Activated T-helper 1 cell treated with anti-CD3 and anti-CD28 coated beads, Interleukin-2, amount 50 U/mL, for 16 hours (primary cell): Measurements from ENCODE around the gene SLC25A28.
"Not testable (repeated sequence)": the region's sequence is repeated elsewhere in the genome, so short reads cannot be mapped to it uniquely, and the experiment has no call there.

ENCODE experiments used
- DNase-seq, 2 donors: peaks; one replicate each; pipeline ENCODE4 v3.0.0-alpha.2; 2020; ENCODE audit warnings: low read depth in 1 of 2, low spot score in 1 of 2

The SLC25A28 gene

DNA sequence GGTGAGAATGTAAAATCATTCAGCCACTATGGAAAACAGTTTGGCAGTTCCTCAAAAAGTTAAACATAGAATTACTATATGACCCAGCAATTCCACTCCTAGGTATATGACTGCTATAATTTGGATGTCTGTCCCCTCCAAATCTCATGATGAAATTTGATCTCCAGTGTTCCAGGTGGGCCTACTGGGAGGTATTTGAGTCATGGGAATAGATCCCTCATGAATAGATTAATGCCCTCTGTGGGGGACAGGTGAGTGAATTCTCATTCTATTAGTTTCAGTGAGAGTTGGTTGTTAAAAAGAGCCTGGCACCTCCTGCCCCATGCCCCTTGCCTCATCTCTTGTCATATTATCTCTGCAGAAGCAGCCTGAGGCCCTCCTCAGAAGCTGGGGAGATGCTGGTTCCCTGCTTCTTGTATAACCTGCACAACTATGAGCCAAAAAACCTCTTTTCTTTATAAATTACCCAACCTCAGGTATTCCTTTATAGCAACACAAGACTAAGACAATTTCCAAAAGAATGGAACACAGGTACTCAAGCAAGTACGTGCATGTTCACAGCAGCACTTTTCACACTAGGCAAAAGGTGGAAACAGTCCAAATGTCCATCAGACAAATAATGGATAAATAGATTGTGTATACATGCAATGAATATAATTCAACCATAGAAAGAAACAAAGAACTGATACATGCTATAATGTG lies 8.8 kb upstream of the SLC25A28 start:
- DNase-seq: no peak

DNA sequence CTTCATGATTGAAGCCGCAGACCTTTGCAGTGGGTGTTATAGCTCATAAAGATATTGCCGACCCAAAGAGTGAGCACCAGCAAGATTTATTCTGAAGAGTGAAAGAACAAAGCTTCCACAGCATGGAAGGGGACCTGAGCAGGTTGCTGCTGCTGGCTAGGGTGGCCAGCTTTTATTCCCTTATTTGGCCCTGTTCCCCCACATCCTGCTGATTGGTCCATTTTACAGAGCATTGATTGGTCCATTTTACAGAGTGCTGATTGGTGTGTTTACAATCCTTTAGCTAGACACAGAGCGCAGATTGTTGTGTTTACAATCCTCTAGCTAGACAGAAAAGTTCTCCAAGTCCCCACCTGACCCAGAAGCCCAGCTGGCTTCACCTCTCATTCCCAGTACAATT lies 4.9 kb upstream of the SLC25A28 start:
- not testable (repeated sequence) for DNase-seq

DNA sequence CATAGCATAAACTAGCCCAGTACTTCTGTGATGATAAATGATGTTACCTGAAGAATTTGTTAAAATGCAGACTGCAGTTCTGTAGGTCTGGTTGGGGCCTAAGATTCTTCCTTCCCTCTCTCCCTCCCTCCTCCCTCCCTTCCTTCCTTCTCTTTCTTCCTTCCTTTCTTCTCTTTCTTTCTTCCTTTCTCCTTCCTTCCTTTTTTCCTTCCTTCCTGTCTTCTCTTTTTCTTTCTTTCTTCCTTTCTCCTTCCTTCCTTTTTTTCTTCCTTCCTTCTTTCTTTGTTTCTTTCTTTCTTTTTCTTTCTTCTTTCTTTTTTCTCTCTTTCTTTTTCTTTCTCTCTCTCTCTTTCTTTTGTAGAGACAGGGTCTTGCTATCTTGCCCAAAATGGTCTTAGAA lies 3.7 kb upstream of the SLC25A28 start:
- no peak for DNase-seq

DNA sequence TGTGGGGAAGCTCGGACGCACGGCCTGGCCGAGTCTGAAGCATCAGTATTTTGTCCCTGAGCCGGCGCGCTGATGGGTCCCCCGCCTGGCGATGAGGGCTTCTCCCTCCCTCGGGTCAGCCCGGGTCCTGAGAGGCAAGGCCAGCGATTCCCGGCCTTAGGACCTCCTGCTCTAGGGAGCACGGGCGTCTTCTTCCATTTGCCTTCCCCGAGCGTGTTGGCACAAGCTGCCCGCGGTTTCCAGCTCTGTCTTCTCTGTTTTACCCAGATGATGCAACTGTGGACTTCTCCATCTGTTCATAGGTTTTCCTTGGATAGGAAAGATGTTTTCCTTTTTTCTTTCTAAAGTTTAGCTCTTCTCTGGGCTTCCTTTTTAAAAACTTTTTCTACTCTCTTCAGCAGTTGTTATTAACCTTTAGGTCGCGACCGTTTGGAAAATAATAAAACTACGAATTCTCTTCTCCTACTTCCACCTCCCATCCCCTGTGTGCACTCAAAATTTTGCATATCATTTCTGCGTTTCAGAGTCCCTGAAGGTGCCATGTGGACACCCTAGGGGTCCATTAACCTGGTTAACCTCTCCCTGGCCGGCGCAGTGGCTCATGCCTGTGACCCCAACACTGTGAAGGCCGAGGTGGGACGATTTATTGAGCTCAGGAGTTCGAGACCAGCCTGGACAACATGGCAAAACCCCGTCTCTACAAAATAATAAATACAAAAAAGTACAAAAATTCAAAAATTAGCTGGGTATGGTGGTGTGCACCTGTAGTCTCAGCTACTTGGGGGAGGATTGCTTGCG lies 1.4 kb upstream of the SLC25A28 start:
- no peak for DNase-seq

DNA sequence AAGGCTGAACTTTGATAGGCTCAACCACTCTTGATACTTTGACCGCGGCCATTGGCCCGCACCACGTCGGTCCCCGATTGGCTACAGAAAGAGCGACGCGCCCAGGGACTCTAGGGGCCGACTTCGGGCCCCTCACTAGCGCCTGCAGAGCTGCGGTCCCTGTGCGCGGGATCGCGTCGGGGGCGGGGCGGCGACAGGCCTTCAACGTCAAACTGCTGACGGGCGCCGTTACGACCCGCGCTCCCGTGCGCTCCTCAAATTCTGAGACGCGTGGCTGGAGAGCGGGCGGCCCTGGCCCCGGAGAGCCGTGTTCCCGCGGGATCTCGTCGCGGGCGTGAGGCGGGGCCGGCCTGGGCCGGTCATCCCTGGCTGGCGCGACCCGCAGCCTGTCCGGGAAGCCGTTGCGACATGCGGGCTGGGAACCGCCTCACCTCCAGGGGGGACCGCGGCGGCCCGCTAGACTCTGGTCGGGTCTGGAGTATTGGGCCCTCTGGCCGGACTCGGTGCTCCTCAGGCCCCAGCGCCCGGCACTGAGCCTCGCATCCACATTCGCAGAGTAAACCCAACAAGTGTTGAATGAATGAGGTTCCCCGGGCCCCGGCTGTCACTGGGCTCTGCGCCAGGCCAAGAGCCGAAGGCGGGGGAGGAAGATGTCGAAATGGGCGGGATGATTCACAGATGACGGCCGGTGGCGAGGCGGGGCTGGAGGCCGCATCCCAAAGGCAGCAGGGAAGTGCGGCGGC lies 643 bp upstream of the SLC25A28 start:
- DNase-seq: peak; percentile 72 to 86

DNA sequence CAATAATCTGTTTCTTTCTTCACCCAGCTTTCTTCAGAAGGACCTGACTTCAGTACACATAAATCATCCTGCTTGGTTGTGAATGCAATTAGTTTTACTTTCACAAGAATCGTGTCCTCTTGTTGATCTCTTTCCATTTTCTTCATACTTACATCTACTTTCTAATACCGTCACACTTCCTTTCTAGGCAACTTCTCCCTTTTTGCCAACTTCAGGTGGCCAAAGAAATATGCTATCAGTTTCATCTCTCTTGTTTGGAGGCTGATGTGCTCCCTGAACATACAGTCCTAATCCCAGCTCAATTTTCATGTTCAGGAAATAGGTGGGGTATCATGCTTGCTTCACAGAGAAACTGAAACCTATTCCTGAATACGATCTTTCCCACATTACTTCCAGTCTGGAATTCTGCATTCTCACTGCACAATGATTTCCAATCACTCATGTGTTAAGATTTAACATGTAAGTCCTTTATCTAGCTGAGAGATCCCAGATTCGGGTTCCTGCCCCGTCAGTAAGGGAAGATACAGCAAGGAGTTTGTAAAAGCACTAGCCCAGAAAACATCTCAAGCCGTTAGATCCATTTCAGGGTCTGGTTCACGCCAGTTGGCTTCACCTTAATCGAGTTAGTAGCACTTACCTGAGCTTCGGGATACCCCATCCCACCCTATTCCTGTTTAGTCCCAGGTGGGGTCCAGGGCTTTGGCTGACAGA lies 994 bp downstream of the SLC25A28 start:
- DNase-seq: no peak

DNA sequence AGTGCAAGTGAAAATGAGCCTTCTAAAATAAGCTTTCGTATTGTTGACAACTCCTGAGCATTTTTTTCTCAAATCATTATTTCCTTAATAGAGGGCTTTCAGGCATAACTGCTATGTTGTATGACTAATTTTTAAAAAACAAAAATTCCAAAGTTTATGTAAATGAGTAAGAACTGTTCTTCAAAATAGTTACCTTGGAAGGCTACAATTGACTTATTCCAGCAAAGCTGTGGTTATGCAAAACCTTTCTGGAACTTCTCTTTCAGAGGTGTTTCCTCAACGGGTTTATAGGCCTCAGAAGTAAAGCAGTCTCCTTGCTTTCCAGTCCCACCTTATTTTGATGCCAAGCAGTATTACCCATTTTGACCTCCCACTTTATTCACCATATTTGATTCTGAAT lies 2.5 kb downstream of the SLC25A28 start:
- no peak for DNase-seq

DNA sequence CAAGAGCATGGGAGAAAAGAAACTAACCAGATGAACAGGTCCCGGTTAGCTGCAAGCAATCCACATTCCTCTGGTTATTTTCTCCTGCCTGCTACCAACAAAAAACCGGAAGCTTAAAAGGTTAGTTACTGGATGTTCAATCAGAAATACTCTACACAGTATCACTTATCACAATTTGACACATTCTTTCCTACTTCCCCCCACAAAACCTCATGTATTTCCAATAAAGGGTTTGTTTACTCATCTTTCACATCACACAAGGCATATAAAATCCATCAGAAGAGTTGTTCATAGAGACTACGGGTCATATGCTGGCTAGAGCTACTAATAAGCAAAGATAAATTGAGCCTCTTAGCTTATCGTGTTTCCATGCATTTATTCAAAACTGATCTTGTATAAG lies 4.8 kb downstream of the SLC25A28 start:
- DNase-seq: no peak

DNA sequence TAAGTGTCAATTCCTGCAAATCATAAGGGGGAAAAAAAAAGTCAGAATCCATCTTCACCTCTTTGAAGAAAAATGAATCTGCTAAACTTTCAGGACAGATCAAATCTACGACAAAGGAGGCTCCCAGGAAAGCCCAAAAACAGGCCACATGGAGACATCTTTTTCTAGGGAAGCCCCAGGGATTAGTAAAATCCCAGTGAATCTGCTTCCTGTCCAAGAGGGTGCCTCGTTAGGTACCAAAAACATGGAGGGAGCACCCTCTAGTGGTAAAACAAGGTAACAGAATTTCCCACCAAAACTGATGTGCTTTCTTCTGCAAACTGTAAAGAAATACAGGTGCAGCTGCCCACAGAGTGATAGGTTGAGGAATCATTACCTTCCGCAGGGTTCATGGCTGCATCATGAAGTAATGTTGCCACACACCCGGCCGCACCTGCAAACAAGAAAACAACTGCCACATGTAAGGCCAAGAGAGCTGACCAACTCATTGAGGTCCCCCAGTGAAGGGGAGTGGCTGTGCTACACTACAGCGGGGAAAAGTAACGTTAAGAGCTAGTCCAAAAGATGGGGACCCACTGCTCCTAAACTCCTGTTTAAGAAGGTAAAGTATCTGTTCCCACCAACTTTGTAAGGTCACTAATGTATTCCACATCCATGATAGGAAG lies 7.9 kb downstream of the SLC25A28 start:
- no peak for DNase-seq

DNA sequence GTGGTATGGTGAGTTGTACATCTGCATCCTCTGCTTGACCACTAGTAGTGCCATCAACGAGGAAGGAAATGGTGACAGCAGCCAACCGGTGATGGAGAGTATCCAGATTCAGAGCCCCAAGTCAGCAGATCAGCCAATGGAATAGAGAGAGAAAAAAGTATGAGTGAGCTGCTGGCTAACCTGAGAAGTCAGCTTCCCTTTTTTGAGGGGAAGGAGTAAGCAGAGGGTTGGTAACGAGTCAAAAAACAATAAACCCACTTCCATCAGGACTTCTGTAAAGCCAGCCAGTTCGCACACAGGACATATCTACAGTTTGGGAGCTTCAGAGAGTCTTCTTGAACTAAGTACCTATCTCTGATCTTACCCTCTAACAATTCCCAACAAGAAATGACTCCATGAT lies 8.9 kb downstream of the SLC25A28 start:
- no peak for DNase-seq

DNA sequence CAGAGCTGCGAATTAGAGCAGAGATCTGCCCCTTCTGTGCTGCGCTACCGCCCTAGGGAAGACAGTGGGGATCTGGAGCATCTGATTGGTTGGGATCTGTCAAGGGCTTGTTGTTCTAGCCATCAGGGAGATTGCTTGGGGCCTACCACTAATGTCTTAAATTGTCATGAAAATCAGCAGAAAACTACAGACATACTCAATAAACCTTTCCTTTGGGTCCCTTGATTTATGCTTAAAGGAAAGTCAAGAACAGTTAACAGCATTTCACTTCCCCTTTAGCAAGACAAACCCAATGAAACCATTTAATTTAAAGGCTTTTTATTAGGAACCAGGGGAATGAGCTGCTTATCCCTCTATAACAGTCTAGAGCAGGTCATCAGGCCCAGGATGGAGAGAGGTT lies 10.0 kb downstream of the SLC25A28 start:
- no peak for DNase-seq

DNA sequence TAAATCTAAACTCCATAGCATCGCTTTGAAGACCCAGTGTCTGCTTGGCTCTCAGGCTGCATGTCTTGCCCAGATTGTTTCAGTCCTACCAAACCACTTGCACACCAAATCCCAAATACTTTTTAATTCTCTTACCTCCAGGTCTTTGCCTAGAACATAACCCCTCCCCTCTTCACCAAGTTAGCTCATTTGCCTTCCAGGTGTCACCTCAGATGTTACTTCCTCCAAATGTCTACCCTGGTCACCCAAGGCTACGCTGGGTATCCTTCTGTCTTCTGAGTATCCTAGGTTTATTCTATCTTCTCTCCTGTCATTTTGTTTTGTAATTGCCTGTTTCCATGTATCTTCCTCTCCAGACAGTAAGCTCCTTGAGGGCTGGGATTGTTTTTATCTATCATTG lies 11.1 kb downstream of the SLC25A28 start:
- no peak for DNase-seq

DNA sequence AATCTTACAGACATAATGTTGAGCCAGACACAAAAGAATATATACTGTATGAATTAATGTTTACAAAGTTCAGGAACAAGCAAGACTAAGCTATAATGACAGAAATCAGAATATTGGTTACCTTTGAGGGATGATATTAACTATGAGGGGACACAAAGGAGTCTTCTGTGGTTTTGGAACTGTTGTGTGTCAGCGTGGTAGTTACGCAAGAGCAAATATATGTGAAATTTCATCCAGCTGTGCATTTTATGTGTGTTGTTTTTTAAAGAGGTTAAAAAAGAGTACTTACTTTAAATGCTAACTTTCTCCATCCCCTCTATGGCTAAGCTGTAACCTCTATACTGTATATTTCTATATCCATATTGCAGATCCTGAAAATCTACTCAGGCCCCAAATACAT lies 14.9 kb downstream of the SLC25A28 start:
- DNase-seq: no peak

DNA sequence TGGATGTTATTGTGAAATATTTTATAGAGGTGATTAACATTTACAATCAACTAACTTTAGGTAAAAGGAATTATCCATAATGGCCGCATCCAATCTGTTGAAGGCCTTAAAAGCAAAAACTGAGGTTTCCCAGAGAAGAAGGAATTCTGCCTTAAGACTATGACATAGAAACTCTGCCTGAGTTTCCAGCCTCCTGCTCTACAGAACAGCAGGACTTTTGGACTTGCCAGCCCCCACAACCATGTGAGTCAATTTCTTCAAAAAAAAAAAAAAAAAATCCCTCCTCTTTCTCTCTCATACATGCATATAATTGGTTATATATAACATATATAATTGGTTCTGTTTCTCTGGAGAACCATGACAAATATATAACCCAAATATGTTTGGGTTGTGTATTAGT lies 15.4 kb downstream of the SLC25A28 start:
- DNase-seq: no peak

DNA sequence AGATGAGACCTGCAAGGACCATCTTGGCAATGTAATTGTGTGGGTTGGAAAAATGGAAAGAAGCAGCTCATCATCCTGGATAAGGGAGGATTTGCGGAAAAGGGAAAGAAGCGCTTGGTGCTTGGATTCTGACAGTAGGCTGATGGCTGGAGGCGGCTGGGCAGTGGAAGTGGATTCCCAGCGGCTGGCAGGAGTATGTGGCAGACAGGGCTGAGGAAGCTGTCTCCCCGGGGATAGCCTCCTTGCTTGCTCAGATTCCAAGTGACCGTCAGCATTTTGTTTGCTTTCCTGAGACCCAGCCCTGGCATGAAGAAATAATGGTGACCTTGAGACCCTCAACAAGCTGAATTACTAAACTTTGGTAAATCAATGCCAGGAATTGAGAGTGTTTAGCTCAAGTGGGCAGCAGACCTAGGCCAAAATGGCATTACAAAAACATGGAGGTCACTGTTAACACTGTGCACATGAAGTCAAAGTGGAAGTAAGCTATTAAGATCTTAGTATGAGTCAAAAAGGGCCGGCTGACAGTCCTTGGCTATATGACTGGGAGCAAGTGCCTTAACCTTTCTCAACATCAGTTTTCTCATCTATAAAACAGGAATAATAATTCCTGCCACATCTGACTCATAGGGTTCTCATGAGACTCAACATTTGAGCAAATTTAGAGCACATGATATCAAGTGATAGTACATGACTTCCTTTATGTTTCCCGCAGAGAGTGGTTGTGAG lies 21.3 kb downstream of the SLC25A28 start:
- no peak for DNase-seq

DNA sequence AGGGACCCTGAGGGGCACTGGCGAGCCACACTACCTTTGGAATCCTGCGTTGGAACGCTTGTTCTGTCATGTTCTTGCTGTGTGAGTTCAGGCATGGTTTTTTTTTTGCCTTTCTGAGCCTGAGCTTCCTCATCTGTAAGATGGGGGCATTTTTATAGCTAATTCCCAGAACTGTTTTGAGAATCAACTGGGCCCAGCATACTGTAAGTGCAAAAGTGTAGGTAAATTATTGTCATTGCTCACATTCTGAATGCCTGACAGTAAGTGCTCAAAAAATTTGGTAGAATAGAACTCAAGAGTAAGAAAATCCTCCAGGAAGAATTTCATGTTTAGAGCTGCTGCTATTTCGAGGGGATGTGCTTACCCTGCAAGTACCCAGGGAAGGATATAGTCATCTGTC lies 22.2 kb downstream of the SLC25A28 start:
- no peak for DNase-seq

DNA sequence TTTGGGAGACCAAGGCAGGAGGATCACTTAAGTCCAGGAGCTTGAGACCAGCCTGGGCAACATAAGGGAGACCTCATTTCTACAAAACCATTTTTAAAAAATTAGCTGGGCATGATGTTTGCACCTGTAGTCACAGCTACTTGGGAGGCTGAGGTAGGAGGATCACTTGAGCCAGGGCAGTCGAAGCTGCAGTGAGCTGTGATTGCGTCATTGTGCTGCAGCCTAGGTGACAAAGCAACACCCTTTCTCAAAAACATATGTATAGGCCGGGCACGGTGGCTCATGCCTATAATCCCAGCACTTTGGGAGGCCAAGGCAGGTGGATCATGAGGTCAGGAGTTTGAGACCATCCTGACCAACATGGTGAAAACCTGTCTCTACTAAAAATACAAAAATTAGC lies 23.5 kb downstream of the SLC25A28 start:
- not testable (repeated sequence) for DNase-seq

DNA sequence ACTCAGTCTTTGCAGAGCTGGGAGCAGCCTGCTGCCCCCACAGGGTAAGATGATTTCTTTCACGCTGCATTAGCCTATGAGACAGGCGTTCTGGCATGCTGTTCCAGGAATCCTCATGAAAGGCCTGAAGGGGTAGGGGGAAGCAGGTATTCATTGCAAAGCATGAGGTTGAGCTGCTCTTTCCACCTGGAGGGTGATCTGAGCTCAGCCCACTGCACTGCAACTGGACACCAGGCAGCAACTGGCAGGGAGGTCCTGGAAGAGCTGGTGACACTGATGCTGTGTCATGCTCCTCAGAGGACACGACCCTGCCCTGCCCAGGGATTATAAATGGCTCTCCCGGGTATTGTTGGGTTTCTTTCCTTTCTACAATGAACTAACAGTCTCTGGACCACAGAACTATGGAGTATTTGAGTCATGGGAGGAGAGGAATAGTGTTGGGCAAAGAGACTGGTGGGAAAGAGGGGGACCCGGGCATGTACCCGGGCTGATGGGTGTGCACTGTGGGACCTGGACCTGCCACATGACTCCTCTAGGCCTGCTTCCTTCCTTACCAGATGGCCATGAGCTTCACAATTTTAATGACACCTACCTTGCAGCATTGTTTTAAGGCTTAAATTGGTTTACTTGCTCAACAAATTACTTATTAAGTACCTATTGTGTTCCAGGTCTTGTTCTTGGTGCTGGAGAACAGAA lies 24.3 kb downstream of the SLC25A28 start:
- DNase-seq: no peak

DNA sequence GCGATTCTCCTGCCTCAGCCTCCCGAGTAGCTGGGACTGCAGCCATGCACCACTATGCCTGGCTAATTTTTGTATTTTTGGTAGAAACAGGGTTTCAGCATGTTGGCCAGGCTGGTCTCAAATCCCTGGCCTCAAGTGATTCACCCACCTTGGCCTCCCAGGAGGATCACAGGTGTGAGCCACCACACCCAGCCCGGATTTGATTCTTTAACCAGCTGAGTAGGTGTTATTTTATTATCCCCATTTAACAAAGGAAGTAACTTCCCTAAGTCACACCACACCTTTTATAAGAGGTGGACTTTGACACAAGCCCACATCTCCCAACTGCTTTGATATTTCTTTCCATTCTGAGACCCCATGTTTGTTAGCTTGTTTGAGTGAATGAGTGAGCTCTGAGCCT lies 25.0 kb downstream of the SLC25A28 start:
- no peak for DNase-seq

DNA sequence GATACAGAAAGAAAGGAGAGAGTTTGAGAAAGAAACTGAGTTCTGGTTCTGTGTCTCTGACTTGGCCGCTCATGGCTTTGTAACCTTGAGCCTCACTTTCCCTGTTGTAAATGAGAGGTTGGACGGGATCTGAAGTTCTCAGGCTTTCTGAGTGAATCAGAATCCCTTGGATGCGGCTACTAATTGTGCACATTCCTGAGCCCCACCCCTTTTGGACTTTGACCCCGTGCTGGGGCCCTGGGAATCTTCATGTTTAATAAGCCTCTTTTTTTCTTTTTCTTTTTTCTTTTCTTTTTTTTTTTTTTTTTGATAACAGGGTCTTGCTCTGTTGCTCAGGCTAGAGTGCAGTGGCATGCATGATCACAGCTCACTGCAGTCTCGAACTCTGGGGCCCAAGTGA lies 26.9 kb downstream of the SLC25A28 start:
- DNase-seq: no peak
